ENCODE measurements around the gene PRKX. TPM values are rescaled to one million over a fixed set of nuclear protein-coding genes. Genes with fewer than 3 reads are reported as not detected.
"Not testable (repeated sequence)": the region's sequence is repeated elsewhere in the genome, so short reads cannot be mapped to it uniquely, and the experiment has no call there.

Gene PRKX
- total RNA-seq, 1 donor from 2014 or later, result 37.2 TPM

GRCh38 chrX:3738509-3738908 is 25.1 kb upstream of the PRKX start:
- Mint-ChIP-seq H3K4me3 (ENCODE audit: unreplicated experiment) (no peak overlapping the region), H3K4me1 (ENCODE audit: unreplicated experiment) (no peaks in the 10 kb centered on the region), H3K27ac (ENCODE audit: unreplicated experiment) (no peak overlapping the region), H3K9me3 (ENCODE audit: unreplicated experiment) (peaks cover 9% of the 10 kb centered on the region), H3K27me3 (ENCODE audit: unreplicated experiment) (peaks cover 27% of the 10 kb centered on the region), H3K36me3 (ENCODE audit: unreplicated experiment) (no peaks in the 10 kb centered on the region)
- TF ChIP-seq CTCF (IDR thresholded peaks at IDR 0.05), result no peak
- no peak for DNase-seq (ENCODE audit: extremely low spot score, unreplicated experiment)

- peaks cover 27% of the 10 kb centered on the region for H3K27me3 Mint-ChIP-seq (ENCODE audit: unreplicated experiment)
- not testable (repeated sequence) for H3K36me3 Mint-ChIP-seq (ENCODE audit: unreplicated experiment); H3K4me1 Mint-ChIP-seq (ENCODE audit: unreplicated experiment); DNase-seq (ENCODE audit: extremely low spot score, unreplicated experiment); H3K27ac Mint-ChIP-seq (ENCODE audit: unreplicated experiment); H3K9me3 Mint-ChIP-seq (ENCODE audit: unreplicated experiment); H3K4me3 Mint-ChIP-seq (ENCODE audit: unreplicated experiment)
Observed at GRCh38 chrX:3736536-3736935, 23.1 kb upstream of the PRKX start.

- not testable (repeated sequence) for H3K4me1 Mint-ChIP-seq (ENCODE audit: unreplicated experiment); H3K9me3 Mint-ChIP-seq (ENCODE audit: unreplicated experiment); H3K4me3 Mint-ChIP-seq (ENCODE audit: unreplicated experiment); H3K36me3 Mint-ChIP-seq (ENCODE audit: unreplicated experiment); H3K27ac Mint-ChIP-seq (ENCODE audit: unreplicated experiment); DNase-seq (ENCODE audit: extremely low spot score, unreplicated experiment)
- H3K27me3 Mint-ChIP-seq (ENCODE audit: unreplicated experiment), result peaks cover 27% of the 10 kb centered on the region
Observed at GRCh38 chrX:3735891-3736290, 22.4 kb upstream of the PRKX start.

- DNase-seq (ENCODE audit: extremely low spot score, unreplicated experiment); H3K4me1 Mint-ChIP-seq (ENCODE audit: unreplicated experiment); H3K4me3 Mint-ChIP-seq (ENCODE audit: unreplicated experiment); H3K36me3 Mint-ChIP-seq (ENCODE audit: unreplicated experiment); H3K9me3 Mint-ChIP-seq (ENCODE audit: unreplicated experiment); H3K27ac Mint-ChIP-seq (ENCODE audit: unreplicated experiment): not testable (repeated sequence)
- peaks cover 27% of the 10 kb centered on the region for H3K27me3 Mint-ChIP-seq (ENCODE audit: unreplicated experiment)
Observed at GRCh38 chrX:3734456-3734855, 21.0 kb upstream of the PRKX start.

- no peaks in the 10 kb centered on the region for H3K36me3 Mint-ChIP-seq (ENCODE audit: unreplicated experiment)
- H3K4me1 Mint-ChIP-seq (ENCODE audit: unreplicated experiment), result no peaks in the 10 kb centered on the region
- DNase-seq (ENCODE audit: extremely low spot score, unreplicated experiment), result no peak
- H3K9me3 Mint-ChIP-seq (ENCODE audit: unreplicated experiment), result no peaks in the 10 kb centered on the region
- H3K27me3 Mint-ChIP-seq (ENCODE audit: unreplicated experiment), result peaks cover 34% of the 10 kb centered on the region
- H3K27ac Mint-ChIP-seq (ENCODE audit: unreplicated experiment), result no peak overlapping the region
- TF ChIP-seq CTCF (IDR thresholded peaks at IDR 0.05), result no peak
- no peak overlapping the region for H3K4me3 Mint-ChIP-seq (ENCODE audit: unreplicated experiment)
Observed at GRCh38 chrX:3733043-3733430, 19.6 kb upstream of the PRKX start.

- not testable (repeated sequence) for DNase-seq (ENCODE audit: extremely low spot score, unreplicated experiment); H3K27ac Mint-ChIP-seq (ENCODE audit: unreplicated experiment); H3K36me3 Mint-ChIP-seq (ENCODE audit: unreplicated experiment); H3K4me1 Mint-ChIP-seq (ENCODE audit: unreplicated experiment); H3K9me3 Mint-ChIP-seq (ENCODE audit: unreplicated experiment); H3K4me3 Mint-ChIP-seq (ENCODE audit: unreplicated experiment)
- peaks cover 29% of the 10 kb centered on the region for H3K27me3 Mint-ChIP-seq (ENCODE audit: unreplicated experiment)
Observed at GRCh38 chrX:3732326-3733042, 19.0 kb upstream of the PRKX start.

- Mint-ChIP-seq H3K27ac (ENCODE audit: unreplicated experiment) (no peak overlapping the region), H3K36me3 (ENCODE audit: unreplicated experiment) (no peaks in the 10 kb centered on the region), H3K4me1 (ENCODE audit: unreplicated experiment) (no peaks in the 10 kb centered on the region), H3K4me3 (ENCODE audit: unreplicated experiment) (no peak overlapping the region), H3K9me3 (ENCODE audit: unreplicated experiment) (no peaks in the 10 kb centered on the region), H3K27me3 (ENCODE audit: unreplicated experiment) (peaks cover 7% of the 10 kb centered on the region)
- TF ChIP-seq CTCF (IDR thresholded peaks at IDR 0.05), result no peak
- no peak for DNase-seq (ENCODE audit: extremely low spot score, unreplicated experiment)
Observed at GRCh38 chrX:3728454-3728853, 15.0 kb upstream of the PRKX start.

- not testable (repeated sequence) for DNase-seq (ENCODE audit: extremely low spot score, unreplicated experiment); H3K27ac Mint-ChIP-seq (ENCODE audit: unreplicated experiment); H3K36me3 Mint-ChIP-seq (ENCODE audit: unreplicated experiment); H3K4me3 Mint-ChIP-seq (ENCODE audit: unreplicated experiment); H3K4me1 Mint-ChIP-seq (ENCODE audit: unreplicated experiment); H3K9me3 Mint-ChIP-seq (ENCODE audit: unreplicated experiment)
- H3K27me3 Mint-ChIP-seq (ENCODE audit: unreplicated experiment), result peaks cover 24% of the 10 kb centered on the region
Observed at GRCh38 chrX:3723460-3723859, 10.0 kb upstream of the PRKX start.
